ENCODE results near the gene FAM89B.

Gene FAM89B

DNA sequence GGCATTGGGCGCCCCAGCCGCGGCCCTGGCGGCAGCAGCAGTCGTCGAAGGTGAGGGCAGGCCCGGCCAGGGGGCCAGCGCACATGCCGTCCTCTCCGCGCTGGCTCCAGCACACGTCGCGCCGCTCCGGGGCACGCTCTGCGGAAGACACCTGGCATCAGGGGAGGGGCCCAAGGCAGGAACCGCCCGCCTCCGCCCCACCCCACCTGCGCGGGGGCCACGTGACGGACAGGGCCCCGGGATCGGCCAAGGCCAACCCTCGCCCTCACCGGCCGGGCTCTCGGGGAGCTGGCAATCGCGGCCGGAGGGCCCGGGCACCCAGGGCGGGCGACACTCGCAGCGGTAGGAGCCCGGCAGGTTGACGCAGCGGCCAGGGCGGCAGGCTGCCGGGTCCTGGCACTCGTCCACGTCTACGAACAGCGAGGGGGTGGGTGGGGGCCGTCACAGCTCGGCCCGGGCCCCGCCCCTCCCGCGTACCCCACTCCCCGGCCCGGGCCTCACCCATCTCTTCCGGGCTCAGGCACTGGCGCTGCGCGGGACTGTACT is 32.5 kb upstream of the FAM89B start:
- no peak for DNase-seq

- peak; percentile 80 for DNase-seq
Measured at GRCh38 chr11:65540290-65541092, 31.8 kb upstream of the FAM89B start.

- DNase-seq = no peak
Measured at GRCh38 chr11:65541093-65541982, 31.0 kb upstream of the FAM89B start.

GRCh38 chr11:65542738-65543390 is 29.5 kb upstream of the FAM89B start:
- DNase-seq = no peak

- DNase-seq = no peak
Measured at GRCh38 chr11:65545853-65546216, 26.5 kb upstream of the FAM89B start.

- DNase-seq = peak; percentile 64
Measured at GRCh38 chr11:65546217-65546958, 25.9 kb upstream of the FAM89B start.

DNA sequence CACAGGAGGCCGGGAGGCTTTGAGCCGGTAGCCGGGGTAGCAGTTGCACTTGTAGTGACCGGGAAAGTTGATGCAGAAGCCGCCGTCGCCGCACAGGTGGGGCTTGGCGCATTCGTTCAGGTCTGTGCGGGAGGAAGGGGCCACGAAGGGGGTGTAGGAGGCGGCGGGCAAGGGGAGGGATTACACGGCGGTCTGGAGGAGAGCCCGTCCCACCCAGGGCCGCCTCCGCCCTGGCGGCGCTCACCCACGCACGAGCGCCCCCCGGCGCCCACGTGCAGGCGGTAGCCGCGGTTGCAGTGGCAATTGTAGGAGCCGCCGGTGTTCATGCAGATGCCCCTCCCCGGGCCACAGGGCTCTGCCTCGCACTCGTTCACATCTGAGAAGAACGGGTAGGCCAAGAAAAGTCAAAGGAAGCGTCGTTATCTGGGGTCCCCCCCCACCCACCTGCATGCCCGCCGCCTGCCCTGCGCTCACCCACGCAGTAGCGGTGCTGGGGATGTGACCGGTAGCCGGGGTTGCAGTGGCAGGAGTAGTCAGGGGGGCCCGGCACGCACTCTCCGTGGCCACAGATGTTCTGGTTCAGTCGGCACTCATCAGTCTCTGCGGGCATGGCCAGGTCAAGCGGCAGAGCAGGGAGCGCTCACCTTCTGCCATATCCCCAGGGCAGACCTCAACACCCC is 24.8 kb upstream of the FAM89B start:
- DNase-seq = no peak

DNA sequence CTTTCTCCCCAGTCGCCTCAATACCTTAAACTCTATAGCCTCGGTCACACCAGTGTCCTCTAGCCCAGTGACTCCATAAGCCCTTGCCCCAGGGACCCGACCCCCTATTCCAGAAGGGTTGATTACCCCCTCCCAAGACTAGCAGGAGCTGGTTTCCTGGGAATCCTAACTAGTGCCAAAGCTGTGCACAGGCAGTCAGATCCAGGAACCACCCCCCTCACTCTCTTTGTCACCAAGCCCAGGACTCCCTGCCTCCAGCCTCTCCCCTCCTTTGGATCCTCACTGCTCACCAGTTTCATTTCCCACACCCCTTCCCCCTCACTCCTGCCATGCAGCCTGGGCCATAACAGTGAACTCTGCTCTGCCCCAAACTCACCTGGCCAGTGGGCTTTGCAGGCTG is 23.9 kb upstream of the FAM89B start:
- no peak for DNase-seq

- no peak for DNase-seq
Measured at GRCh38 chr11:65549096-65549495, 23.2 kb upstream of the FAM89B start.

- DNase-seq = peak; percentile 59
Measured at GRCh38 chr11:65551572-65552387, 20.6 kb upstream of the FAM89B start.

DNA sequence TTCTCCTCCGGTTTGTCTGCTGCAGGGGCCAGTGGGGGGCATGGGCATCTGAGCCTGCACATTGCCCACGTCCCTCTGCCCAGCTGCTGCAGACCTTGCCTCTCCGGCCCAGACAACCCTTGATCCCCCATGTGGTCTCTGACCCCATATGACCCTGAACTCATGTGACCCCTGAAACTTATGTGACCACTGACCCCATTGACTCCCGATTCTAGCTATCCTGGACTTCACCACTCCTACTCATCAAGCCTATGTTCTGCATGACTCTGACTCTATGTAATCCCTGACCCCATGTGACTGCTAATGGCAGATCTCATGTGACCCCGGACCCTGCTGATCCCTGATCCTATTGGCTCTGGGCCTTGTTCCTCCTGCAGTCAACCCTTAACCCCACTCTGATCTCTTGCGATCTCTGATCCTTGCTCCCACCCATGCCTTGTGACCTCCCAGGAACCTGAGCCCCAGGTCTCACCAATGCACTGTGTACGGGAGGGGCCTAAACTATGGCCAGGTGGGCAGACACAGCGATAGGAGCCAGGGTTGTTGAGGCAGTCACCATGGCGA is 19.9 kb upstream of the FAM89B start:
- DNase-seq = no peak

GRCh38 chr11:65553301-65554001 is 18.9 kb upstream of the FAM89B start:
- peak; percentile 59 for DNase-seq

- DNase-seq = no peak
Measured at GRCh38 chr11:65554057-65554818, 18.1 kb upstream of the FAM89B start.

DNA sequence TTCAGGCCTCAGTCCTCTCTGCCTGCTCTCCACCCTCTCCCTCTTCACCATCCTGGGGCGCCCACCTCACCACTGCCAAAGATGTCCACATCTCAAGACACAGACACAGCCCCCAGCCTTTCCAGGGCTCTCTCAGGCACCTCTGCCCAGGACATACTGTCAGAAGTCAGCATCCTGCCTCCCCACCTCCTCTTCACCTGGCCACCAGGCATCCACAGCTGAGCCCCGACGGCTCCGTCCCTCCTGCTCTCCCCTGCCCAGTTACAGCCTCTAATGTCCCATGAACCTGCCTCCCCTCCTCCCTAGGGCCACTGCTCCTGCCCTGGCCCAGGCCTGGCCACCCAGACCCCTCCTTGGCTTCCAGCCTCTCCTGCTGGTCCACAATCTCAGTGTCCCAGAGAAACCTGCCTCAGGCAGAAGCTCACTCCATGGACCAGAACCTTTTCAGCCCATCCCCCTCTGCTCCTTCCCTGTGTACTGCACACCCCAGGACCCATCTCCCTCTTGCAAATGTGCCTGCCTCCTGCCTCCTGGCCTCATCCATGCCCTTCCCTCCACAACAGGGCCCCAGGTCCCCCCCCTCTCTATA is 17.4 kb upstream of the FAM89B start:
- DNase-seq = no peak

- DNase-seq = peak; percentile 78
Measured at GRCh38 chr11:65555693-65556231, 16.6 kb upstream of the FAM89B start.

DNA sequence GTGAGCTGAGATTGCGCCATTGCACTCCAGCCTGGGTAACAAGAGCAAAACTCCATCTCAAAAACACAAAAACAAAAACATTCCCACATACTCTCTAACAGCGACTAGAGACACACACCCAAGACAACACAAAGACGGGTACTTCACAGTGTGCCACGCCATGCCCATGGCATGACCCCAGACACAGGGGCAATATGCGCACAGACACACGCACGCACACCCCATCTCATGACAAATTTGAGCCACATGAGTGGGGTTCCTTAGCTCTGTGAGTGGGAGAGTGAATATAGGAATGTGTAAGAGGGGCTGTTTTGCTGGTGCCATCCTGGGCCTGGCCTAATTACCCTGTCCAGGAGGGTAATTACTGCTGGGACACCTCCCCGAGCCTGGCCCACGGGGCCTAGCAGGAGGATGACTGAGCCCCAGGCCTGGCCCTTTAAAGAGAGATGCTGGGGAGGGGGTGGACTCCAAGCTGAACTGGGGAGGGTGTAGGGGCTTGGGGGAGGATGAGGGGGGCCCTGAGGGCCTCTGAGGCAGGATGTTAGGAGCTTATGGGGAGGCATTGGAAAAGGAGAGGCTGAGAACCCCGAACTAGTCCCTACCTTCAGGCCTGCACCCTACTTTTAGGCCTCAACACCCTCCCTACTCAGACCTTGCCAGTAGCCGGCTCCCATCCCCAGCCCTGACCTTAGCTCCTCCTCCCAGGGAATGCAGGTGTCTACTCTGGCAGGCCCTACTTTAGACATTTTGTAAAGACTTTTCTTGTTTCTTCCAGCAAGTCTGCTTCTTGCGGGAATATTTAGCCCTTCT is 15.7 kb upstream of the FAM89B start:
- no peak for DNase-seq

DNA sequence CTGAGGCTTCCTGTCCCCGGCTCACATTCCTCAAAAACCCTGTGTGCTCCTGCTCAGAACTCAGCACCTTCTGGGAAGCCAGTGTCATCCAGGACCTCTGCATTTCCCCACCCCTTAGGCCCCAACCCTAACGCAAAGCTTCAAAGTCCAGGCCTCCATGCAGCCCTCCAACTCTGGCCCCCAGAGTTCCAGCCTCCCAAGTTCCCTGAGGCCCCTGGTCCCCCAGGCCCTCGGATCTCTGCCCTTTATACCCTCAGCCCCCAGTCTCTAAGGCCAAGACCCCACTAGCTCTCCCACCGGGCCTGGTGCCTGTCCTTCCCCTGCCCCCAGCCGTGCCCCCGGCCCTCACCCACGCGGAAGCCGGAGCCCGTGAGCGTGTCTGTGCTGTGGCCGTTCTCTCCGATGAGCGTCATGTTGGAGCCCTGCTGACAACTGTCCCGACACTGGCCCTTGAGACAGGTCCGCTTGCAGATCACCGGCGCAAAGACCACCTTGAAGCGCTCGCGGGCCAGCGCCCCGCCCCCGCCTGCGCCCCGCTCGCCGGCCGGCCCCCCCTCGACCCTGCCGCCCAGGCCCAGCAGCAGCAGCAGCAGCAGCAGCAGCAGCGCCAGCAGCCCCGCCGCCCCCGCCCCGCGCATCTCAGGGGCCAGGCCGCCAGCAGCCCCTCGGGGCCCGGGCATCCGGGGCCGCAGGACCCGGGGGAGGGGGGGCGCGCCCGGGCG is 14.9 kb upstream of the FAM89B start:
- no peak for DNase-seq

All from MV-4-11 (cell line).